Activated T-cell treated with anti-CD3 and anti-CD28 coated beads, Interleukin-2, amount 50 U/mL, for 4 hours (primary cell): ENCODE data around the gene SPATA2. TPM values are rescaled to one million over a fixed set of nuclear protein-coding genes. Genes with fewer than 3 reads are reported as not detected.

Experiments used
- ATAC-seq, 2 donors: fragments of 200-7000 bp; cut with Tn5 transposase; one replicate each; pipeline ENCODE4 v1.10.0; 2021
- DNase-seq: peaks from one replicate; pipeline ENCODE4 v3.0.0-alpha.2; 2020
- H3K27me3 Mint-ChIP-seq: one replicate; pipeline ENCODE4 v1.8.0; 2021; ENCODE audit warnings: low read depth, mixed read lengths
- H3K36me3 Mint-ChIP-seq: one replicate; pipeline ENCODE4 v1.8.0; 2022; ENCODE audit warnings: mixed read lengths; ENCODE audit not compliant: insufficient read depth
- H3K4me1 Mint-ChIP-seq: one replicate; pipeline ENCODE4 v1.8.0; 2021; ENCODE audit warnings: low read depth, mixed read lengths
- H3K4me3 Mint-ChIP-seq: one replicate; pipeline ENCODE4 v1.8.0; 2021; ENCODE audit warnings: mild to moderate bottlenecking, moderate library complexity, mixed read lengths
- H3K9me3 Mint-ChIP-seq: one replicate; pipeline ENCODE4 v1.8.0; 2021; ENCODE audit warnings: mixed read lengths
- total RNA-seq, 3 donors: library from RNA; stranded (reverse); gene quantifications; one replicate each; pipeline ENCODE4 v1.2.1, GENCODE V29; 2021

SPATA2 gene
- total RNA-seq, 3 donors from 2014 or later, result 13.3 to 15.0 (median 13.3) TPM

GRCh38 chr20:49916146-49917002 is 1.0 kb upstream of the SPATA2 start:
- DNase-seq (no peak), ATAC-seq (no peak)
- Mint-ChIP-seq H3K4me3 (peak overlapping the region; percentile 98), H3K27me3 (no peaks in the 10 kb centered on the region), H3K9me3 (no peaks in the 10 kb centered on the region), H3K36me3 (no peaks in the 10 kb centered on the region), H3K4me1 (peaks cover 34% of the 10 kb centered on the region)

GRCh38 chr20:49915118-49915379 is 280 bp downstream of the SPATA2 start:
- DNase-seq, result no peak
- peak overlapping the region; percentile 98 for H3K4me3 Mint-ChIP-seq
- H3K27me3 Mint-ChIP-seq, result no peaks in the 10 kb centered on the region
- H3K4me1 Mint-ChIP-seq, result peaks cover 38% of the 10 kb centered on the region
- H3K9me3 Mint-ChIP-seq, result no peaks in the 10 kb centered on the region
- peaks cover 3% of the 10 kb centered on the region for H3K36me3 Mint-ChIP-seq
- peak; percentile 54 to 59 for ATAC-seq

- H3K27me3 Mint-ChIP-seq, result no peaks in the 10 kb centered on the region
- peaks cover 5% of the 10 kb centered on the region for H3K36me3 Mint-ChIP-seq
- no peaks in the 10 kb centered on the region for H3K9me3 Mint-ChIP-seq
- H3K4me1 Mint-ChIP-seq, result peaks cover 40% of the 10 kb centered on the region
- H3K4me3 Mint-ChIP-seq, result peak overlapping the region; percentile 98
- DNase-seq (no peak), ATAC-seq (peak; percentile 3 to 7)
Measured at GRCh38 chr20:49914310-49915117, 815 bp downstream of the SPATA2 start.

- DNase-seq (no peak), ATAC-seq (no peak)
- no peaks in the 10 kb centered on the region for H3K27me3 Mint-ChIP-seq
- peak overlapping the region; percentile 98 for H3K4me3 Mint-ChIP-seq
- peaks cover 41% of the 10 kb centered on the region for H3K4me1 Mint-ChIP-seq
- peaks cover 6% of the 10 kb centered on the region for H3K36me3 Mint-ChIP-seq
- no peaks in the 10 kb centered on the region for H3K9me3 Mint-ChIP-seq
Measured at GRCh38 chr20:49913399-49914047, 1.8 kb downstream of the SPATA2 start.

GRCh38 chr20:49910340-49910706 is 5.0 kb downstream of the SPATA2 start:
- Mint-ChIP-seq H3K4me3 (no peak overlapping the region), H3K9me3 (no peaks in the 10 kb centered on the region), H3K4me1 (peaks cover 31% of the 10 kb centered on the region), H3K36me3 (peaks cover 16% of the 10 kb centered on the region), H3K27me3 (no peaks in the 10 kb centered on the region)
- no peak for ATAC-seq
- DNase-seq, result no peak

GRCh38 chr20:49909499-49910339 is 5.6 kb downstream of the SPATA2 start:
- peaks cover 29% of the 10 kb centered on the region for H3K4me1 Mint-ChIP-seq
- H3K9me3 Mint-ChIP-seq, result no peaks in the 10 kb centered on the region
- H3K4me3 Mint-ChIP-seq, result no peak overlapping the region
- DNase-seq, result no peak
- H3K27me3 Mint-ChIP-seq, result no peaks in the 10 kb centered on the region
- no peak for ATAC-seq
- peaks cover 22% of the 10 kb centered on the region for H3K36me3 Mint-ChIP-seq

GRCh38 chr20:49908258-49908565 is 7.1 kb downstream of the SPATA2 start:
- Mint-ChIP-seq H3K4me3 (no peak overlapping the region), H3K36me3 (peaks cover 25% of the 10 kb centered on the region), H3K4me1 (peaks cover 14% of the 10 kb centered on the region), H3K9me3 (no peaks in the 10 kb centered on the region), H3K27me3 (no peaks in the 10 kb centered on the region)
- DNase-seq (no peak), ATAC-seq (no peak)

GRCh38 chr20:49907405-49908257 is 7.7 kb downstream of the SPATA2 start:
- ATAC-seq (no peak), DNase-seq (no peak)
- Mint-ChIP-seq H3K9me3 (no peaks in the 10 kb centered on the region), H3K36me3 (peaks cover 25% of the 10 kb centered on the region), H3K27me3 (no peaks in the 10 kb centered on the region), H3K4me3 (no peak overlapping the region), H3K4me1 (peaks cover 10% of the 10 kb centered on the region)

- H3K36me3 Mint-ChIP-seq, result peaks cover 25% of the 10 kb centered on the region
- H3K4me3 Mint-ChIP-seq, result no peak overlapping the region
- H3K4me1 Mint-ChIP-seq, result peaks cover 7% of the 10 kb centered on the region
- H3K9me3 Mint-ChIP-seq, result no peaks in the 10 kb centered on the region
- DNase-seq (no peak), ATAC-seq (no peak)
- no peaks in the 10 kb centered on the region for H3K27me3 Mint-ChIP-seq
Measured at GRCh38 chr20:49906615-49907154, 8.6 kb downstream of the SPATA2 start.

- no peak for ATAC-seq
Measured at GRCh38 chr20:49906101-49906604, 9.2 kb downstream of the SPATA2 start.

GRCh38 chr20:49905415-49906091 is 9.8 kb downstream of the SPATA2 start:
- DNase-seq (no peak), ATAC-seq (no peak)
- Mint-ChIP-seq H3K9me3 (no peaks in the 10 kb centered on the region), H3K27me3 (no peaks in the 10 kb centered on the region), H3K4me1 (peaks cover 3% of the 10 kb centered on the region), H3K4me3 (no peak overlapping the region), H3K36me3 (peaks cover 25% of the 10 kb centered on the region)

More at GRCh38 chr20:49906101-49906604, 9.2 kb downstream of the SPATA2 start:
- Mint-ChIP-seq H3K36me3 (peaks cover 25% of the 10 kb centered on the region), H3K9me3 (no peaks in the 10 kb centered on the region), H3K27me3 (no peaks in the 10 kb centered on the region), H3K4me3 (no peak overlapping the region), H3K4me1 (peaks cover 5% of the 10 kb centered on the region)
- no peak for DNase-seq

- H3K4me1 Mint-ChIP-seq, result peaks cover 2% of the 10 kb centered on the region
- no peaks in the 10 kb centered on the region for H3K9me3 Mint-ChIP-seq
- H3K36me3 Mint-ChIP-seq, result peaks cover 22% of the 10 kb centered on the region
- no peaks in the 10 kb centered on the region for H3K27me3 Mint-ChIP-seq
- DNase-seq (no peak), ATAC-seq (no peak)
- H3K4me3 Mint-ChIP-seq, result no peak overlapping the region
Measured at GRCh38 chr20:49904440-49905214, 10.7 kb downstream of the SPATA2 start.
